NCI-H774 (cell line): Measurements from ENCODE around the gene KDM4C.
"Not testable (repeated sequence)": the region's sequence is repeated elsewhere in the genome, so short reads cannot be mapped to it uniquely, and the experiment has no call there.

Source experiments
- DNase-seq: peaks from one replicate; lab custom pipeline; 2025; lab: John Stamatoyannopoulos, UW

The KDM4C gene

GRCh38 chr9:6936103-6936502, 178.3 kb downstream of the KDM4C start:
- DNase-seq = no peak

- no peak for DNase-seq
Measured at GRCh38 chr9:6937209-6937608, 179.4 kb downstream of the KDM4C start.

GRCh38 chr9:6938447-6938846, 180.7 kb downstream of the KDM4C start:
- DNase-seq = no peak

- no peak for DNase-seq
Measured at GRCh38 chr9:6938873-6939272, 181.1 kb downstream of the KDM4C start.

- DNase-seq = no peak
Measured at GRCh38 chr9:6941501-6941900, 183.7 kb downstream of the KDM4C start.

- no peak for DNase-seq
Measured at GRCh38 chr9:6942406-6942805, 184.6 kb downstream of the KDM4C start.

- DNase-seq = no peak
Measured at GRCh38 chr9:6943293-6943692, 185.5 kb downstream of the KDM4C start.

- DNase-seq = peak; percentile 73
Measured at GRCh38 chr9:6944093-6944551, 186.3 kb downstream of the KDM4C start.

- no peak for DNase-seq
Measured at GRCh38 chr9:6944896-6945295, 187.1 kb downstream of the KDM4C start.

GRCh38 chr9:6945816-6946215, 188.0 kb downstream of the KDM4C start:
- DNase-seq = no peak

GRCh38 chr9:6946583-6947166, 188.9 kb downstream of the KDM4C start:
- DNase-seq = no peak

GRCh38 chr9:6948921-6949320, 191.1 kb downstream of the KDM4C start:
- DNase-seq = not testable (repeated sequence)

- DNase-seq = peak; percentile 40
Measured at GRCh38 chr9:6955251-6955921, 197.6 kb downstream of the KDM4C start.

- peak; percentile 45 for DNase-seq
Measured at GRCh38 chr9:6956879-6957278, 199.1 kb downstream of the KDM4C start.

GRCh38 chr9:6959270-6960000, 201.7 kb downstream of the KDM4C start:
- DNase-seq = no peak

- no peak for DNase-seq
Measured at GRCh38 chr9:6960777-6961176, 203.0 kb downstream of the KDM4C start.

GRCh38 chr9:6961845-6962522, 204.2 kb downstream of the KDM4C start:
- DNase-seq = no peak

GRCh38 chr9:6965566-6965965, 207.8 kb downstream of the KDM4C start:
- DNase-seq = no peak

- DNase-seq = no peak
Measured at GRCh38 chr9:6968271-6968670, 210.5 kb downstream of the KDM4C start.

- DNase-seq = no peak
Measured at GRCh38 chr9:6969805-6970204, 212.0 kb downstream of the KDM4C start.

GRCh38 chr9:6973089-6973488, 215.3 kb downstream of the KDM4C start:
- no peak for DNase-seq

- DNase-seq = no peak
Measured at GRCh38 chr9:6973762-6974161, 216.0 kb downstream of the KDM4C start.

- DNase-seq = no peak
Measured at GRCh38 chr9:6975198-6975597, 217.4 kb downstream of the KDM4C start.
